H1 (cell line): ENCODE measurements around the gene C19orf38. TPM values are rescaled to one million over a fixed set of nuclear protein-coding genes. Genes with fewer than 3 reads are reported as not detected.

ENCODE experiments used
- CTCF ChIA-PET: fragments of 300-600 bp; sonication (Branson Sonifier 250); formaldehyde crosslinking; loops from one replicate; lab custom pipeline; 2021; ENCODE audit not compliant: partially characterized antibody; lab: Charles Lee
- POLR2A ChIA-PET: fragments of 300-600 bp; sonication (Branson Sonifier 250); formaldehyde crosslinking; loops from one replicate; lab custom pipeline; 2021; ENCODE audit warnings: inconsistent platforms; ENCODE audit not compliant: partially characterized antibody; lab: Charles Lee
- DNase-seq, 2 experiments: peaks; one replicate each; pipeline versions ENCODE4 v3.0.0 to v3.0.0-alpha.2; 2010 to 2022; ENCODE audit warnings: low spot score in 2 of 2, low read depth in 1 of 2, mixed read lengths in 1 of 2
- FAIRE-seq: peaks from 2 replicates; lab custom pipeline; 2011; peaks lifted over from hg19 to GRCh38; lab: Jason Lieb, UNC
- H2AFZ ChIP-seq: 2 replicates; pipeline ENCODE4 v1.8.1; 2012; ENCODE audit warnings: low read length, inconsistent platforms
- H2AK5ac ChIP-seq: 2 replicates; pipeline ENCODE4 v1.6.1; 2013; ENCODE audit warnings: low read depth, low read length
- H2BK120ac ChIP-seq: replicated peaks from 2 replicates; pipeline ENCODE3; 2013; ENCODE audit warnings: low read depth, low read length, inconsistent platforms
- H2BK12ac ChIP-seq: 2 replicates; pipeline ENCODE4 v1.6.1; 2013; ENCODE audit warnings: low read depth, low read length
- H2BK15ac ChIP-seq: 2 replicates; pipeline ENCODE4 v1.6.1; 2013; ENCODE audit warnings: low read length
- H2BK20ac ChIP-seq: 2 replicates; pipeline ENCODE4 v1.6.1; 2013; ENCODE audit warnings: low read length
- H2BK5ac ChIP-seq: 2 replicates; pipeline ENCODE4 v1.6.1; 2013; ENCODE audit warnings: low read depth, low read length
- H3K14ac ChIP-seq: 2 replicates; pipeline ENCODE4 v1.6.1; 2013; ENCODE audit warnings: inconsistent platforms; ENCODE audit not compliant: insufficient read length
- H3K18ac ChIP-seq: 2 replicates; pipeline ENCODE4 v1.6.1; 2013; ENCODE audit warnings: low read length; ENCODE audit errors: extremely low read depth
- H3K23ac ChIP-seq: 2 replicates; pipeline ENCODE4 v1.6.1; 2013; ENCODE audit warnings: inconsistent platforms; ENCODE audit not compliant: insufficient read length
- H3K23me2 ChIP-seq: 2 replicates; pipeline ENCODE4 v1.6.1; 2013; ENCODE audit warnings: low read depth, low read length
- H3K27ac ChIP-seq: 2 replicates; pipeline ENCODE4 v1.6.1; 2011; ENCODE audit warnings: low read depth, low read length, inconsistent platforms
- H3K27me3 ChIP-seq, 4 experiments: replicated peaks in 1 of 4; 1 replicate in 1 of 4; 2 replicates in 3 of 4; pipeline versions ENCODE4 v1.6.1 to v1.8.1; 2011 to 2013; ENCODE audit warnings: low read length in 3 of 4, mild to moderate bottlenecking in 3 of 4, inconsistent platforms in 2 of 4, mixed read lengths in 2 of 4, moderate library complexity in 1 of 4; ENCODE audit not compliant: control insufficient read depth in 3 of 4, insufficient read depth in 3 of 4; ENCODE audit errors: extremely low read depth in 1 of 4
- H3K36me3 ChIP-seq, 4 experiments: 2 replicates each; pipeline versions ENCODE4 v1.6.1 to v1.8.1; 2011 to 2013; ENCODE audit warnings: mild to moderate bottlenecking in 4 of 4, low read length in 3 of 4, moderate library complexity in 2 of 4, control low read depth in 1 of 4, inconsistent platforms in 1 of 4; ENCODE audit not compliant: insufficient read depth in 4 of 4, control insufficient read depth in 2 of 4
- H3K4ac ChIP-seq: replicated peaks from 2 replicates; pipeline ENCODE3; 2013; ENCODE audit warnings: low read length, low read depth, mixed read lengths, inconsistent platforms; ENCODE audit not compliant: insufficient read length
- H3K4me1 ChIP-seq, 4 experiments: replicated peaks in 1 of 4; 1 replicate in 1 of 4; 2 replicates in 3 of 4; pipeline versions ENCODE4 v1.6.1 to v1.8.1; 2011 to 2013; ENCODE audit warnings: low read length in 3 of 4, inconsistent platforms in 2 of 4, mixed read lengths in 1 of 4; ENCODE audit not compliant: insufficient read depth in 4 of 4, control insufficient read depth in 3 of 4
- H3K4me2 ChIP-seq, 2 experiments: 2 replicates each; pipeline versions ENCODE4 v1.6.1 to v1.8.1; 2011 to 2013; ENCODE audit warnings: low read depth in 2 of 2, low read length in 2 of 2, control low read depth in 1 of 2, inconsistent platforms in 1 of 2, mild to moderate bottlenecking in 1 of 2; ENCODE audit not compliant: insufficient read depth in 1 of 2
- H3K4me3 ChIP-seq, 4 experiments: fragments of 200-600, 300-600 bp in 1 of 4; sonication (generic), shearing (Covaris generic), sonication (Bioruptor Twin) in 1 of 4; 2 replicates each; pipeline versions ENCODE4 v1.5.1 to v1.8.1; 2011 to 2016; ENCODE audit warnings: low read length in 4 of 4, low read depth in 3 of 4, control low read depth in 2 of 4, inconsistent platforms in 2 of 4, mild to moderate bottlenecking in 2 of 4, mixed read lengths in 1 of 4, moderate library complexity in 1 of 4; ENCODE audit not compliant: insufficient read depth in 2 of 4; ENCODE audit errors: extremely low read depth in 1 of 4
- H3K56ac ChIP-seq: replicated peaks from 2 replicates; pipeline ENCODE3; 2013; ENCODE audit warnings: low read depth, mild to moderate bottlenecking, mixed read lengths, low read length, inconsistent platforms; ENCODE audit not compliant: insufficient read length
- H3K79me1 ChIP-seq: 2 replicates; pipeline ENCODE4 v1.6.1; 2013; ENCODE audit warnings: low read depth, low read length, control low read depth
- H3K79me2 ChIP-seq, 2 experiments: 2 replicates each; pipeline versions ENCODE4 v1.6.1 to v1.8.1; 2012 to 2013; ENCODE audit warnings: low read length in 2 of 2, mild to moderate bottlenecking in 2 of 2, inconsistent platforms in 1 of 2; ENCODE audit not compliant: insufficient read depth in 2 of 2, control insufficient read depth in 1 of 2
- H3K9ac ChIP-seq, 4 experiments: replicated peaks in 1 of 4; 1 replicate in 1 of 4; 2 replicates in 3 of 4; pipeline versions ENCODE4 v1.6.1 to v1.8.1; 2011 to 2013; ENCODE audit warnings: low read depth in 3 of 4, low read length in 3 of 4, control low read depth in 2 of 4, mild to moderate bottlenecking in 2 of 4, moderate library complexity in 2 of 4, inconsistent platforms in 1 of 4; ENCODE audit errors: extremely low read depth in 1 of 4
- H3K9me3 ChIP-seq, 2 experiments: 2 replicates each; pipeline versions ENCODE4 v1.6.1 to v1.8.1; 2012 to 2013; ENCODE audit warnings: mild to moderate bottlenecking in 2 of 2, moderate library complexity in 2 of 2, control low read depth in 1 of 2, inconsistent platforms in 1 of 2, low read depth in 1 of 2, low read length in 1 of 2, mixed read lengths in 1 of 2; ENCODE audit not compliant: insufficient read depth in 2 of 2
- H4K20me1 ChIP-seq, 2 experiments: replicated peaks in 1 of 2; 2 replicates each; pipeline versions ENCODE3 to v1.8.1; 2011 to 2013; ENCODE audit warnings: inconsistent platforms in 2 of 2, low read length in 2 of 2, mild to moderate bottlenecking in 1 of 2; ENCODE audit not compliant: insufficient read depth in 2 of 2, control insufficient read depth in 1 of 2
- H4K5ac ChIP-seq: 2 replicates; pipeline ENCODE4 v1.6.1; 2013; ENCODE audit warnings: low read length, low read depth, mixed read lengths, inconsistent platforms; ENCODE audit not compliant: insufficient read length
- H4K8ac ChIP-seq: 2 replicates; pipeline ENCODE4 v1.8.0; 2013; ENCODE audit warnings: mild to moderate bottlenecking, moderate library complexity, low read length, inconsistent platforms; ENCODE audit not compliant: insufficient read depth; ENCODE audit errors: extremely low read depth
- H4K91ac ChIP-seq: replicated peaks from 2 replicates; pipeline ENCODE3; 2013; ENCODE audit warnings: low read length, mixed read lengths, inconsistent platforms; ENCODE audit not compliant: insufficient read length
- HDAC6 ChIP-seq: IDR thresholded peaks from one replicate; pipeline ENCODE4 v1.7.1; 2012; ENCODE audit warnings: low read depth, mild to moderate bottlenecking, inconsistent platforms, low read length, moderate library complexity
- POLR2A ChIP-seq, 2 experiments: IDR thresholded peaks; 1 replicate in 1 of 2; 2 replicates in 1 of 2; pipeline ENCODE4 v1.6.1; 2011; ENCODE audit warnings: low read depth in 2 of 2, low read length in 2 of 2, mild to moderate bottlenecking in 2 of 2; ENCODE audit errors: control extremely low read depth in 1 of 2
- SAP30 ChIP-seq: fragments of 300-600 bp; sonication (generic); IDR thresholded peaks from 2 replicates; pipeline ENCODE4 v1.7.1; 2012; ENCODE audit warnings: low read length, moderate library complexity, mild to moderate bottlenecking, inconsistent platforms; ENCODE audit not compliant: insufficient read depth, insufficient replicate concordance
- WGBS, 2 experiments: shearing (Covaris generic) in 1 of 2; methylation state at CpG; one replicate each; pipeline versions ENCODE4 v1.1.6 to v1.1.7; 2013 to 2015; ENCODE audit warnings: low lambda C conversion rate in 2 of 2, mixed read lengths in 2 of 2, inconsistent platforms in 1 of 2, low coverage in 1 of 2, missing lambda C conversion rate in 1 of 2; ENCODE audit not compliant: insufficient replicate concordance in 2 of 2, insufficient coverage in 1 of 2, insufficient read length in 1 of 2; ENCODE audit errors: extremely low coverage in 1 of 2, missing lambda C conversion rate in 1 of 2; 5-methylcytosine and 5-hydroxymethylcytosine counted together
- polyA plus RNA-seq, 7 experiments: library from polyadenylated mRNA; depleted of rRNA in 3 of 7; stranded (reverse) in 5 of 7; unstranded in 2 of 7; fragments of >200 nt in 5 of 7; fragments of 200-250 nt in 2 of 7; gene quantifications; 1 replicate in 5 of 7; 2 replicates in 1 of 7; 4 replicates in 1 of 7; pipeline versions ENCODE4 v1.2.1 to v1.2.3, GENCODE V29; 2011 to 2013; ENCODE audit warnings: missing spikeins in 2 of 7, mixed read lengths in 2 of 7
- total RNA-seq: library from RNA; stranded (reverse); fragmentation: NEBNext Ultra II Directional; extraction: Animal tissue kit (Norgen Biotek cat#: 25700); gene quantifications from 2 replicates; pipeline ENCODE4 v1.2.1, GENCODE V29; 2021

Gene C19orf38
- total and polyA plus RNA-seq, 2 of the 8 experiments (the other 6 are each of a cell fraction or from before 2014, with no cell fraction given): 0.53 TPM; not detected in 1

- H3K23ac ChIP-seq: no peak overlapping the region
- H3K79me2 ChIP-seq: no peaks in the 10 kb centered on the region
- no peak overlapping the region for H3K27ac ChIP-seq
- H3K27me3 ChIP-seq: no peaks in the 10 kb centered on the region
- H3K79me1 ChIP-seq: no peaks in the 10 kb centered on the region
- no peaks in the 10 kb centered on the region for H3K9me3 ChIP-seq
- no peak for FAIRE-seq
- peak overlapping the region; percentile 86; the same call in 1 of the 2 replicates for H2AK5ac ChIP-seq
- no peaks in the 10 kb centered on the region for H4K20me1 ChIP-seq
- H3K4me3 ChIP-seq: no peak overlapping the region
- DNase-seq: no peak
- H2BK15ac ChIP-seq: no peak overlapping the region
- H2BK120ac ChIP-seq: no peak overlapping the region
- no peak overlapping the region for H2AFZ ChIP-seq
- H3K36me3 ChIP-seq: no peaks in the 10 kb centered on the region
- H4K8ac ChIP-seq: no peak overlapping the region
- H3K14ac ChIP-seq: no peak overlapping the region
- no peak for TF ChIP-seq POLR2A (IDR thresholded peaks at IDR 0.05; ENCODE audit: control extremely low read depth in 1 of 2, low read depth in 2 of 2, low read length in 2 of 2)
- TF ChIP-seq SAP30: no peak
- no peak for TF ChIP-seq HDAC6
- no peak overlapping the region for H2BK20ac ChIP-seq
- H3K4me1 ChIP-seq: no peaks in the 10 kb centered on the region
- CTCF ChIA-PET: interaction anchor here (0.7 to 21.2 kb wide), 11 partner anchors 10 to 308 kb away, joined by 3 to 249 read pairs (median 4); partner anchors contain the start of genes DNM2 and TMED1
- no peak overlapping the region for H3K9ac ChIP-seq
- H4K5ac ChIP-seq: no peak overlapping the region
- 90% methylated on average over 6 of the region's 7 CpGs; no CpG with 5 or more reads in 1 of the 2 experiments for WGBS, 2 experiments
- no peaks in the 10 kb centered on the region for H3K23me2 ChIP-seq
- H3K4ac ChIP-seq: no peak overlapping the region
- H2BK5ac ChIP-seq: no peak overlapping the region
- POLR2A ChIA-PET: interaction anchor here (1.2 to 3.2 kb wide), 2 partner anchors 16 to 19 kb away, joined by 4 to 22 read pairs; partner anchors contain the start of gene TMED1
- no peak overlapping the region for H3K56ac ChIP-seq
- no peak overlapping the region for H3K4me2 ChIP-seq
- no peak overlapping the region for H4K91ac ChIP-seq
- H2BK12ac ChIP-seq: no peak overlapping the region
- no peak overlapping the region for H3K18ac ChIP-seq
These were observed 6.3 kb downstream of the C19orf38 start for GRCh38 chr19:10854350-10855089.
